Measurements from ENCODE around the gene POM121L2. TPM values are rescaled to one million over a fixed set of nuclear protein-coding genes. Genes with fewer than 3 reads are reported as not detected.

POM121L2 gene
- total RNA-seq, 1 donor from 2014 or later: not detected

DNA sequence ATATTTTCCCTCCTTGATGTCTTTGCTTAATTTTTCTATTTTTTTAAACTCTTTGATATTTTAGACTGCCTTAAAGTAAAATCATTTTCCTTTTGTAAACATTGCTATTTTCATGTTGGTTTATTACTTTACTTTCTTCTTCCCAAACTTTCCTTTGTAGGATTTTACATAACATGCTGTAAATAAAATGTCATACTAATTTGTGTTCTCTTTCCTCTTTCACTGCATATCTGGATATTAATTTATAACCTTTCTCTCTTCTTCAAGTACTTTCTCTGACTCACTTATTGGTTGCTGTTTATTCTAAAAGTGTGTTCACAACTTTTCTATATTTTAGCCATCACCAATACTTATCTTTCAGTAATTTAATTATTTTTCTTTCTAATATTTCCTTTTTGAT lies 9.3 kb upstream of the POM121L2 start:
- intact Hi-C loops (cut with micrococcal nuclease): no loop called here
- no peak for DNase-seq
- TF ChIP-seq, protein P1, sequence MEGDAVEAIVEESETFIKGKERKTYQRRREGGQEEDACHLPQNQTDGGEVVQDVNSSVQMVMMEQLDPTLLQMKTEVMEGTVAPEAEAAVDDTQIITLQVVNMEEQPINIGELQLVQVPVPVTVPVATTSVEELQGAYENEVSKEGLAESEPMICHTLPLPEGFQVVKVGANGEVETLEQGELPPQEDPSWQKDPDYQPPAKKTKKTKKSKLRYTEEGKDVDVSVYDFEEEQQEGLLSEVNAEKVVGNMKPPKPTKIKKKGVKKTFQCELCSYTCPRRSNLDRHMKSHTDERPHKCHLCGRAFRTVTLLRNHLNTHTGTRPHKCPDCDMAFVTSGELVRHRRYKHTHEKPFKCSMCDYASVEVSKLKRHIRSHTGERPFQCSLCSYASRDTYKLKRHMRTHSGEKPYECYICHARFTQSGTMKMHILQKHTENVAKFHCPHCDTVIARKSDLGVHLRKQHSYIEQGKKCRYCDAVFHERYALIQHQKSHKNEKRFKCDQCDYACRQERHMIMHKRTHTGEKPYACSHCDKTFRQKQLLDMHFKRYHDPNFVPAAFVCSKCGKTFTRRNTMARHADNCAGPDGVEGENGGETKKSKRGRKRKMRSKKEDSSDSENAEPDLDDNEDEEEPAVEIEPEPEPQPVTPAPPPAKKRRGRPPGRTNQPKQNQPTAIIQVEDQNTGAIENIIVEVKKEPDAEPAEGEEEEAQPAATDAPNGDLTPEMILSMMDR (IDR thresholded peaks at IDR 0.05): no peak
- CTCF ChIA-PET: no interaction called here
- POLR2A ChIA-PET: no interaction called here
- Mint-ChIP-seq H3K36me3 (ENCODE audit: low read depth) (no peaks in the 10 kb centered on the region), H3K27me3 (peaks cover 28% of the 10 kb centered on the region), H3K27ac (no peak overlapping the region), H3K4me3 (no peak overlapping the region), H3K9me3 (no peaks in the 10 kb centered on the region), H3K4me1 (no peaks in the 10 kb centered on the region)
- no peak for ATAC-seq (ENCODE audit: low read depth)

DNA sequence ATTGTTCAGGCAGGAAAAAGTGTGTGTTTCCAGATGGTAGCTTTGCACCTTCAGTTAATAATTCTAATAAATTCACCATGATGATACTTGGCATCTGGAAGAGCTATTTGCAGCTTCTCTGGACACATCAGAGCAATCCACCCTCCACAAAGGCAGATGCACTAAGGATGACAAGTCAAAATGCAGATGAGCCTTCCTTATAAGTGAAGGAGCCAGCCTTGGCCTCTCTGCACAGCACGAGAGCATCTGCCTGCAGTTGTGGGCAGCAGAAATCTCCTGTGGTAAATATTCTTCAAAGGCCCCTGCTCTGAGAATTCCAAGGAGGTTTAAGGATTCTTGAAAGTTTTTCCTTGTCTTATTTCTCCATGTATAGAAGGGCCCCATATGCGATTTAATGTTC lies 6.9 kb upstream of the POM121L2 start:
- ChIA-PET CTCF (no interaction called here), POLR2A (no interaction called here)
- Mint-ChIP-seq H3K27ac (no peak overlapping the region), H3K4me3 (no peak overlapping the region), H3K9me3 (no peaks in the 10 kb centered on the region), H3K27me3 (peaks cover 24% of the 10 kb centered on the region), H3K4me1 (no peaks in the 10 kb centered on the region), H3K36me3 (ENCODE audit: low read depth) (no peaks in the 10 kb centered on the region)
- intact Hi-C loops (cut with micrococcal nuclease): loop anchor here (10.0 kb wide), 1 partner anchor 366 kb away; no protein-coding TSS in a partner anchor
- TF ChIP-seq, protein P1 (IDR thresholded peaks at IDR 0.05): no peak
- DNase-seq (no peak), ATAC-seq (ENCODE audit: low read depth) (no peak)

DNA sequence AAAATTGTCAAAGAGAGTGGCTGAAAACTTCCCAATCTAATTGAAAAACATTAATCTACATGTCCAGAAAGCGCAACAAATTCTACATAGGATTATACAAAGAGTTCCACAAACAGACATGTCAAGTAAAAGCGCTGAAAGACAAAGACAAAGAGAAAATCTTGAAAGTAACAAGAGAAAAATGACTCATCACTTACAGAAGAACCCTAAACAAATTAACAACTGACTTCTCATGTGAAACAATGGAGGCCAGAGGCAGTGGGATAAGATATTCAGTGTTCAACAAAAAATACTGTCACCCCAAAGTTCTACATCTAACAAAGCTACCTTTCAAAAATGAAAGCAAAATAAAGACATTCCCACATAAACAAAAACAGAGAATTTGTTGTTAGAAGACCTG lies 2.0 kb upstream of the POM121L2 start:
- no peak for DNase-seq
- Mint-ChIP-seq H3K27ac (no peak overlapping the region), H3K4me1 (peaks cover 12% of the 10 kb centered on the region), H3K36me3 (ENCODE audit: low read depth) (no peaks in the 10 kb centered on the region), H3K27me3 (peaks cover 52% of the 10 kb centered on the region), H3K4me3 (no peak overlapping the region), H3K9me3 (no peaks in the 10 kb centered on the region)
- POLR2A ChIA-PET: interaction anchor here (0.6 kb wide), 1 partner anchor 573 kb away, joined by 5 read pairs; no protein-coding TSS in a partner anchor
- ATAC-seq (ENCODE audit: low read depth): no peak
- CTCF ChIA-PET: interaction anchor here (1.8 to 2.5 kb wide), 3 partner anchors 295 to 583 kb away, joined by 7 to 11 read pairs (median 10); no protein-coding TSS in a partner anchor
- intact Hi-C loops (cut with micrococcal nuclease): loop anchor here (5.0 to 10.0 kb wide), 2 partner anchors 73 to 371 kb away; partner anchors contain the start of gene ZNF391
- TF ChIP-seq, protein P1 (IDR thresholded peaks at IDR 0.05): no peak

DNA sequence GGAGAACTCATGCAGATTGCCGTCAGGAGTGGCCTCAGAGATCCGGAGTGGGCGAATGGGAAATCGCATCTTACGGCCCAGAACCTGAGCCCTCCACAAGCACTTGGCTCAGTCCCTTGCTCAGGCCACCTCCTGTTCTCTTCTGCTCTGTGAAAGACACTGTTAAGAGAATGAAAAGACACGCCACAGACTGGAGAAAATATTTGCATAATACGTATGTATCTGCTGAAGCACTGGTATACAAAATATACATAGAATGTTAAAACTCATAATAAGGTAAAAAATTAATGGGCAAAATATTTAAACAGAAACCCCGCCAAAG lies 838 bp upstream of the POM121L2 start:
- Mint-ChIP-seq H3K9me3 (no peaks in the 10 kb centered on the region), H3K4me3 (peak overlapping the region; percentile 82), H3K27me3 (peaks cover 60% of the 10 kb centered on the region), H3K36me3 (ENCODE audit: low read depth) (no peaks in the 10 kb centered on the region), H3K4me1 (peaks cover 12% of the 10 kb centered on the region), H3K27ac (no peak overlapping the region)
- TF ChIP-seq, protein P1 (IDR thresholded peaks at IDR 0.05): no peak
- ATAC-seq (ENCODE audit: low read depth) (no peak), DNase-seq (no peak)
- POLR2A ChIA-PET: interaction anchor here (0.8 to 0.9 kb wide), 2 partner anchors 136 to 1369 kb away, joined by 3 read pairs; no protein-coding TSS in a partner anchor
- CTCF ChIA-PET: interaction anchor here (0.6 to 2.5 kb wide), 15 partner anchors 9 to 584 kb away, joined by 3 to 11 read pairs (median 4); partner anchors contain the start of gene ZNF391
- intact Hi-C loops (cut with micrococcal nuclease): loop anchor here (1.0 to 10.0 kb wide), 9 partner anchors 74 to 582 kb away; partner anchors contain the start of gene ZNF391

DNA sequence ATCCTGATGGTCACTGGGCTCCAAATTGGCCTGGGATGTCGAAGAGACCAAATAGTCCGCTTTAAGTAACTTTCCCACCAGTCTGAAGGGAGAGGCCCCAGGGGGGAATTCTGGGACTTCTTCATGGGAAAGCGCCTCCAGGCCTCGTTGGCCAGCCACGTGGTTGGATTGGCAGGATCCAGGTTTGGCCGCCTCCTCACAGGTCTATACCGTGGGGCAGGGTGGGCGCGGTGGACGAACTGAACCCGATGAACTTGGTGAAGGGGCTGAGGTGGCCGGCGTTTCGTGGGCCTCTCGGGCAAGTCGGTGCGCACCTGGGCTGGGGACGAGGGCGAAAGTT lies 297 bp downstream of the POM121L2 start:
- Mint-ChIP-seq H3K4me1 (peaks cover 12% of the 10 kb centered on the region), H3K27ac (no peak overlapping the region), H3K4me3 (peak overlapping the region; percentile 82), H3K36me3 (ENCODE audit: low read depth) (no peaks in the 10 kb centered on the region), H3K27me3 (peaks cover 70% of the 10 kb centered on the region), H3K9me3 (no peaks in the 10 kb centered on the region)
- DNase-seq: no peak
- intact Hi-C loops (cut with micrococcal nuclease): loop anchor here (1.0 to 10.0 kb wide), 9 partner anchors 76 to 584 kb away; partner anchors contain the start of gene ZNF391
- TF ChIP-seq, protein P1 (IDR thresholded peaks at IDR 0.05): no peak
- no peak for ATAC-seq (ENCODE audit: low read depth)
- CTCF ChIA-PET: interaction anchor here (0.8 to 2.5 kb wide), 5 partner anchors 12 to 461 kb away, joined by 3 to 10 read pairs (median 4); no protein-coding TSS in a partner anchor
- POLR2A ChIA-PET: no interaction called here

All from activated B cell treated with CpG ODN at 0.5 μM for 24 hours (primary cell).